ENCODE measurements around the gene PARP8. TPM values are rescaled to one million over a fixed set of nuclear protein-coding genes. Genes with fewer than 3 reads are reported as not detected.
A peak's percentile ranks its signal among the peaks of the same experiment; 100 is the strongest.
"Not testable (repeated sequence)": the region's sequence is repeated elsewhere in the genome, so short reads cannot be mapped to it uniquely, and the experiment has no call there.

PARP8 gene
- total RNA-seq, 1 experiment from 2014 or later = 31.5 TPM

GRCh38 chr5:50667653-50668595 is 1.5 kb downstream of the PARP8 start:
- peak overlapping the region; percentile 85 for H3K4me3 ChIP-seq (ENCODE audit: low read length)
- peak overlapping the region; percentile 45 for H3K27ac ChIP-seq (ENCODE audit: low read length)
- peaks cover 18% of the 10 kb centered on the region for H3K4me1 ChIP-seq (ENCODE audit: low read length)
- H3K27me3 ChIP-seq (ENCODE audit: low read length) = no peaks in the 10 kb centered on the region
- peak overlapping the region; percentile 90 for H3K4me2 ChIP-seq (ENCODE audit: low read depth, low read length, poor library complexity, severe bottlenecking)
- H3K9me2 ChIP-seq (replicated peaks; ENCODE audit: insufficient read depth, low read length) = no peaks in the 10 kb centered on the region
- no peaks in the 10 kb centered on the region for H3K36me3 ChIP-seq (ENCODE audit: insufficient read depth, low read length)
- H3K9ac ChIP-seq (ENCODE audit: low read length) = peak overlapping the region; percentile 82
- DNase-seq = peak; percentile 81
- H2AFZ ChIP-seq (ENCODE audit: low read length) = peak overlapping the region; percentile 86
- H4K20me1 ChIP-seq (ENCODE audit: insufficient read depth, low read depth, low read length) = no peaks in the 10 kb centered on the region
- H3K9me3 ChIP-seq (ENCODE audit: low read length) = no peaks in the 10 kb centered on the region
- H3K79me2 ChIP-seq (ENCODE audit: low read length) = peaks cover 29% of the 10 kb centered on the region; the same call in 1 of the 2 replicates

DNA sequence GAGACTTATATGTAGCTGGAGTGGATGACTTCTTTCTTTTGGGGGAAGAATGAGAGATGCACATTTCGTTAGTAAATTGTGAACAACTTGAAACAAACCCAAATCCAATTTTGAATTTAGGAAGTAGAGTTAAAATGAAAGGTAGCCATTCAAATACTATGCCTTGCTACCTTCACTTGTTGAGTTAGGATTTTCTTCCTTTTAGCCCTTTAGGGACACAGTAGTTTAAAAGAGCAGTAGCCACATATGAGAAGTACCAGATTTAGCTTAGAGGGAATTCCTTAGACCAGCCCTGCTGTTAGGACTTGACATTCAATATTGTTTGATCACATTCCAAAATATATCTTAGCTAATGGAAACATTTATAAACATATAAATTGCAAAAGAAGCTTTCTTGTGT is 2.2 kb downstream of the PARP8 start:
- not testable (repeated sequence) for H4K20me1 ChIP-seq (ENCODE audit: insufficient read depth, low read depth, low read length); H3K27ac ChIP-seq (ENCODE audit: low read length); H3K27me3 ChIP-seq (ENCODE audit: low read length); H3K9me2 ChIP-seq (replicated peaks; ENCODE audit: insufficient read depth, low read length); H3K9me3 ChIP-seq (ENCODE audit: low read length); H3K36me3 ChIP-seq (ENCODE audit: insufficient read depth, low read length); DNase-seq
- Histone ChIP-seq H3K4me2 (ENCODE audit: low read depth, low read length, poor library complexity, severe bottlenecking) (peak overlapping the region; percentile 90), H3K79me2 (ENCODE audit: low read length) (peaks cover 34% of the 10 kb centered on the region; the same call in 1 of the 2 replicates), H2AFZ (ENCODE audit: low read length) (peak overlapping the region; percentile 86; the same call in 1 of the 2 replicates), H3K4me3 (ENCODE audit: low read length) (peak overlapping the region; percentile 85), H3K4me1 (ENCODE audit: low read length) (peaks cover 21% of the 10 kb centered on the region), H3K9ac (ENCODE audit: low read length) (peak overlapping the region; percentile 82)

GRCh38 chr5:50672663-50673062 is 6.2 kb downstream of the PARP8 start:
- no peaks in the 10 kb centered on the region for H3K27me3 ChIP-seq (ENCODE audit: low read length)
- no peak overlapping the region for H3K27ac ChIP-seq (ENCODE audit: low read length)
- no peak overlapping the region for H3K4me3 ChIP-seq (ENCODE audit: low read length)
- H3K4me1 ChIP-seq (ENCODE audit: low read length) = peaks cover 42% of the 10 kb centered on the region
- DNase-seq = no peak
- no peaks in the 10 kb centered on the region; the same call in 1 of the 2 replicates for H4K20me1 ChIP-seq (ENCODE audit: insufficient read depth, low read depth, low read length)
- H2AFZ ChIP-seq (ENCODE audit: low read length) = no peak overlapping the region
- H3K79me2 ChIP-seq (ENCODE audit: low read length) = peaks cover 52% of the 10 kb centered on the region; the same call in 1 of the 2 replicates
- no peak overlapping the region for H3K4me2 ChIP-seq (ENCODE audit: low read depth, low read length, poor library complexity, severe bottlenecking)
- no peaks in the 10 kb centered on the region for H3K9me2 ChIP-seq (replicated peaks; ENCODE audit: insufficient read depth, low read length)
- H3K9ac ChIP-seq (ENCODE audit: low read length) = no peak overlapping the region
- no peaks in the 10 kb centered on the region for H3K36me3 ChIP-seq (ENCODE audit: insufficient read depth, low read length)
- H3K9me3 ChIP-seq (ENCODE audit: low read length) = no peaks in the 10 kb centered on the region

- not testable (repeated sequence) for H3K9me3 ChIP-seq (ENCODE audit: low read length); DNase-seq; H3K4me3 ChIP-seq (ENCODE audit: low read length); H3K27ac ChIP-seq (ENCODE audit: low read length); H3K9ac ChIP-seq (ENCODE audit: low read length); H2AFZ ChIP-seq (ENCODE audit: low read length); H3K4me2 ChIP-seq (ENCODE audit: low read depth, low read length, poor library complexity, severe bottlenecking); H3K27me3 ChIP-seq (ENCODE audit: low read length); H3K9me2 ChIP-seq (replicated peaks; ENCODE audit: insufficient read depth, low read length); H3K36me3 ChIP-seq (ENCODE audit: insufficient read depth, low read length); H4K20me1 ChIP-seq (ENCODE audit: insufficient read depth, low read depth, low read length)
- H3K4me1 ChIP-seq (ENCODE audit: low read length) = peaks cover 39% of the 10 kb centered on the region
- H3K79me2 ChIP-seq (ENCODE audit: low read length) = peaks cover 49% of the 10 kb centered on the region; the same call in 1 of the 2 replicates
Observed at GRCh38 chr5:50673444-50673843, 7.0 kb downstream of the PARP8 start.

- no peak overlapping the region for H3K27ac ChIP-seq (ENCODE audit: low read length)
Observed at GRCh38 chr5:50675385-50675784, 8.9 kb downstream of the PARP8 start.

DNA sequence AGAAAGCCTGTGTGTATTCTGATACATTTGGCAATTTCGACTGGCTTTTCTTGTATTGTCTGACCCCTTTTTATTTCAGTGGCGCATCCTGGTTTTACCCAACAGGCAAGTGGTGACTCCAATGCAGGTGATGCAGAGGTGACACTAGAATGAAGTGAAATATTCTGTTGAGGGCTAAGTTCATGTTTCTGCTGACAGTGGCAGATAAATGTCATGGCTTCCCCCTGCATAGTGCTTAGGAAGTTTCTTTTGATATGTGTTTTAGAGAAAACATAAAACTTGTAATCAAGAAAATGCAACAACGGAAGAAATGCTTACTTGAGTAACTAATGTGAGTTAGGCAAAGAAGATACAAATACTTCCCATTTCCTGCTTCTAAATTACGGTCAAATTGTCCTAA is 13.1 kb downstream of the PARP8 start:
- not testable (repeated sequence) for H3K4me2 ChIP-seq (ENCODE audit: low read depth, low read length, poor library complexity, severe bottlenecking); H3K4me3 ChIP-seq (ENCODE audit: low read length); H4K20me1 ChIP-seq (ENCODE audit: insufficient read depth, low read depth, low read length); H3K27ac ChIP-seq (ENCODE audit: low read length); H2AFZ ChIP-seq (ENCODE audit: low read length); H3K36me3 ChIP-seq (ENCODE audit: insufficient read depth, low read length); H3K9ac ChIP-seq (ENCODE audit: low read length); H3K27me3 ChIP-seq (ENCODE audit: low read length); H3K9me2 ChIP-seq (replicated peaks; ENCODE audit: insufficient read depth, low read length); H3K9me3 ChIP-seq (ENCODE audit: low read length)
- Histone ChIP-seq H3K4me1 (ENCODE audit: low read length) (peaks cover 63% of the 10 kb centered on the region), H3K79me2 (ENCODE audit: low read length) (peaks cover 42% of the 10 kb centered on the region)
- peak; percentile 26 for DNase-seq

More at GRCh38 chr5:50675385-50675784, 8.9 kb downstream of the PARP8 start:
- no peak overlapping the region for H3K4me3 ChIP-seq (ENCODE audit: low read length)
- H3K9ac ChIP-seq (ENCODE audit: low read length) = no peak overlapping the region
- H2AFZ ChIP-seq (ENCODE audit: low read length) = no peak overlapping the region
- no peaks in the 10 kb centered on the region for H3K9me2 ChIP-seq (replicated peaks; ENCODE audit: insufficient read depth, low read length)
- no peaks in the 10 kb centered on the region for H3K36me3 ChIP-seq (ENCODE audit: insufficient read depth, low read length)
- H4K20me1 ChIP-seq (ENCODE audit: insufficient read depth, low read depth, low read length) = no peaks in the 10 kb centered on the region; the same call in 1 of the 2 replicates
- H3K4me2 ChIP-seq (ENCODE audit: low read depth, low read length, poor library complexity, severe bottlenecking) = no peak overlapping the region
- H3K27me3 ChIP-seq (ENCODE audit: low read length) = no peaks in the 10 kb centered on the region
- DNase-seq = no peak
- H3K79me2 ChIP-seq (ENCODE audit: low read length) = peaks cover 46% of the 10 kb centered on the region
- H3K4me1 ChIP-seq (ENCODE audit: low read length) = peaks cover 47% of the 10 kb centered on the region
- H3K9me3 ChIP-seq (ENCODE audit: low read length) = no peaks in the 10 kb centered on the region

GRCh38 chr5:50684721-50685120 is 18.3 kb downstream of the PARP8 start:
- Histone ChIP-seq H3K9ac (ENCODE audit: low read length) (no peak overlapping the region), H3K27ac (ENCODE audit: low read length) (no peak overlapping the region), H3K4me3 (ENCODE audit: low read length) (no peak overlapping the region), H3K9me3 (ENCODE audit: low read length) (no peaks in the 10 kb centered on the region), H3K79me2 (ENCODE audit: low read length) (peaks cover 16% of the 10 kb centered on the region), H3K4me1 (ENCODE audit: low read length) (peaks cover 47% of the 10 kb centered on the region), H3K27me3 (ENCODE audit: low read length) (no peaks in the 10 kb centered on the region), H2AFZ (ENCODE audit: low read length) (no peak overlapping the region), H3K36me3 (ENCODE audit: insufficient read depth, low read length) (no peaks in the 10 kb centered on the region), H4K20me1 (ENCODE audit: insufficient read depth, low read depth, low read length) (no peaks in the 10 kb centered on the region; the same call in 1 of the 2 replicates), H3K4me2 (ENCODE audit: low read depth, low read length, poor library complexity, severe bottlenecking) (no peak overlapping the region), H3K9me2 (replicated peaks; ENCODE audit: insufficient read depth, low read length) (no peaks in the 10 kb centered on the region)
- DNase-seq = no peak

DNA sequence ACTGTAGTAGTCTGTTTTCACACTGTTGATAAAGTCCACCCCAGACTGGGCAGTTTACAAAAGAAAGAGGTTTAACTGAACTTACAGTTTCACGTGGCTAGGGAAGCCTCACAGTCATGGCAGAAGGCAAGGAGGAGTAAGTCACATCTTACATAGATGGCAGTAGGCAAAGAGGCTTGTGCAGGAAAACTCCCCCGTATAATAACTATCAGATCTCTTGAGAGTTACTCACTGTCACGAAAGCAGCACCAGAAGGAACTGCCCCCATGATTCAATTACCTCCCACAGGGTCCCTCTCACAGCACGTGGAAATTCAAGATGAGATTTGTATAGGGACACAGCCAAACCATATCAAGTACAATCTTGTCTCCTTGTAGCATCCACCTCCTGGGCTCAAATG is 21.1 kb downstream of the PARP8 start:
- no peak overlapping the region for H3K27ac ChIP-seq (ENCODE audit: low read length)
- DNase-seq = no peak
- no peak overlapping the region for H3K4me3 ChIP-seq (ENCODE audit: low read length)
- H2AFZ ChIP-seq (ENCODE audit: low read length) = no peak overlapping the region
- H3K4me1 ChIP-seq (ENCODE audit: low read length) = peaks cover 25% of the 10 kb centered on the region
- H4K20me1 ChIP-seq (ENCODE audit: insufficient read depth, low read depth, low read length) = no peaks in the 10 kb centered on the region; the same call in 1 of the 2 replicates
- H3K79me2 ChIP-seq (ENCODE audit: low read length) = peaks cover 19% of the 10 kb centered on the region
- no peaks in the 10 kb centered on the region for H3K9me2 ChIP-seq (replicated peaks; ENCODE audit: insufficient read depth, low read length)
- no peaks in the 10 kb centered on the region for H3K36me3 ChIP-seq (ENCODE audit: insufficient read depth, low read length)
- no peaks in the 10 kb centered on the region for H3K9me3 ChIP-seq (ENCODE audit: low read length)
- H3K4me2 ChIP-seq (ENCODE audit: low read depth, low read length, poor library complexity, severe bottlenecking) = no peak overlapping the region
- H3K27me3 ChIP-seq (ENCODE audit: low read length) = no peaks in the 10 kb centered on the region
- no peak overlapping the region for H3K9ac ChIP-seq (ENCODE audit: low read length)
